H9 (cell line): ENCODE results near the gene CXCL12. TPM values are rescaled to one million over a fixed set of nuclear protein-coding genes. Genes with fewer than 3 reads are reported as not detected.

ENCODE experiments used
- DNase-seq: peaks from one replicate; pipeline ENCODE4 v3.0.0-alpha.2; 2017
- H2AFZ ChIP-seq: one replicate; pipeline ENCODE4 v1.6.1; 2013; ENCODE audit warnings: mild to moderate bottlenecking, low read length, control low read depth, moderate library complexity
- H2AK5ac ChIP-seq: 2 replicates; pipeline ENCODE4 v1.6.1; 2013; ENCODE audit warnings: low read length, control low read depth, mixed read lengths; ENCODE audit not compliant: insufficient read length
- H2BK120ac ChIP-seq: one replicate; pipeline ENCODE4 v1.6.1; 2013; ENCODE audit warnings: low read depth, mild to moderate bottlenecking, low read length, control low read depth, inconsistent platforms; ENCODE audit not compliant: poor library complexity, severe bottlenecking
- H2BK12ac ChIP-seq: 2 replicates; pipeline ENCODE4 v1.6.1; 2013; ENCODE audit warnings: low read length, control low read depth, mixed read lengths, low read depth; ENCODE audit not compliant: insufficient read length
- H2BK15ac ChIP-seq: 2 replicates; pipeline ENCODE4 v1.6.1; 2013; ENCODE audit warnings: low read depth, low read length, control low read depth
- H2BK20ac ChIP-seq: one replicate; pipeline ENCODE4 v1.6.1; 2013; ENCODE audit warnings: low read depth, mild to moderate bottlenecking, low read length, control low read depth, inconsistent platforms; ENCODE audit not compliant: poor library complexity, severe bottlenecking
- H2BK5ac ChIP-seq: 2 replicates; pipeline ENCODE4 v1.6.1; 2013; ENCODE audit warnings: low read length, control low read depth, mixed read lengths; ENCODE audit not compliant: insufficient read length
- H3K14ac ChIP-seq: 2 replicates; pipeline ENCODE4 v1.6.1; 2013; ENCODE audit warnings: low read length, control low read depth; ENCODE audit not compliant: insufficient read depth
- H3K18ac ChIP-seq: 2 replicates; pipeline ENCODE4 v1.6.1; 2013; ENCODE audit warnings: low read depth, mild to moderate bottlenecking, mixed read lengths, low read length, control low read depth; ENCODE audit not compliant: insufficient read length
- H3K23ac ChIP-seq: 2 replicates; pipeline ENCODE4 v1.6.1; 2013; ENCODE audit warnings: low read length, control low read depth, mixed read lengths, low read depth; ENCODE audit not compliant: insufficient read length
- H3K23me2 ChIP-seq: 2 replicates; pipeline ENCODE4 v1.6.1; 2013; ENCODE audit warnings: low read depth, mild to moderate bottlenecking, mixed read lengths, low read length, control low read depth; ENCODE audit not compliant: insufficient read length, poor library complexity, severe bottlenecking
- H3K27ac ChIP-seq: 2 replicates; pipeline ENCODE4 v1.5.1; 2013; ENCODE audit warnings: low read length, control low read depth, mixed read lengths, low read depth; ENCODE audit not compliant: insufficient read length
- H3K27me3 ChIP-seq: 2 replicates; pipeline ENCODE4 v1.6.1; 2013; ENCODE audit warnings: low read length, control low read depth, inconsistent platforms; ENCODE audit not compliant: insufficient read depth
- H3K4ac ChIP-seq: 2 replicates; pipeline ENCODE4 v1.6.1; 2013; ENCODE audit warnings: low read depth, mild to moderate bottlenecking, control low read depth, inconsistent platforms, low read length, moderate library complexity
- H3K4me1 ChIP-seq: 2 replicates; pipeline ENCODE4 v1.6.1; 2013; ENCODE audit warnings: low read length, control low read depth, inconsistent platforms; ENCODE audit not compliant: insufficient read depth
- H3K4me2 ChIP-seq: 2 replicates; pipeline ENCODE4 v1.6.1; 2013; ENCODE audit warnings: low read length, control low read depth, mixed read lengths; ENCODE audit not compliant: insufficient read length, insufficient read depth
- H3K56ac ChIP-seq: 2 replicates; pipeline ENCODE4 v1.6.1; 2013; ENCODE audit warnings: low read depth, mild to moderate bottlenecking, mixed read lengths, low read length, control low read depth; ENCODE audit not compliant: insufficient read length
- H3K79me1 ChIP-seq: 2 replicates; pipeline ENCODE4 v1.6.1; 2013; ENCODE audit warnings: low read depth, mild to moderate bottlenecking, moderate library complexity, low read length, control low read depth, inconsistent platforms; ENCODE audit not compliant: insufficient read depth, poor library complexity, severe bottlenecking
- H3K79me2 ChIP-seq: 2 replicates; pipeline ENCODE4 v1.6.1; 2013; ENCODE audit warnings: low read length, control low read depth, inconsistent platforms; ENCODE audit not compliant: insufficient read depth
- H3K9ac ChIP-seq: 2 replicates; pipeline ENCODE4 v1.6.1; 2013; ENCODE audit warnings: low read length, control low read depth, mixed read lengths; ENCODE audit not compliant: insufficient read length; ENCODE audit errors: extremely low read depth
- H3K9me3 ChIP-seq: one replicate; pipeline ENCODE4 v1.6.1; 2013; ENCODE audit warnings: low read depth, low read length, inconsistent platforms; ENCODE audit not compliant: control insufficient read depth
- H3T11ph ChIP-seq: one replicate; pipeline ENCODE4 v1.6.1; 2013; ENCODE audit warnings: mild to moderate bottlenecking, low read length, control low read depth, inconsistent platforms
- H4K20me1 ChIP-seq: one replicate; pipeline ENCODE4 v1.6.1; 2013; ENCODE audit not compliant: control insufficient read depth, insufficient read length, insufficient read depth
- H4K5ac ChIP-seq: 2 replicates; pipeline ENCODE4 v1.6.1; 2013; ENCODE audit warnings: low read depth, mild to moderate bottlenecking, mixed read lengths, low read length, control low read depth; ENCODE audit not compliant: insufficient read length
- H4K8ac ChIP-seq: replicated peaks from 2 replicates; pipeline ENCODE4 v1.6.1; 2013; ENCODE audit warnings: low read length, control low read depth, mixed read lengths, low read depth; ENCODE audit not compliant: insufficient read length
- H4K91ac ChIP-seq: 2 replicates; pipeline ENCODE4 v1.6.1; 2013; ENCODE audit warnings: low read depth, mild to moderate bottlenecking, moderate library complexity, mixed read lengths, low read length, control low read depth; ENCODE audit not compliant: insufficient read length
- H3K27ac Mint-ChIP-seq, 3 experiments: 2 replicates in 2 of 3; 3 replicates in 1 of 3; pipeline ENCODE4 v1.8.0; 2020 to 2021; ENCODE audit warnings: mixed read lengths in 3 of 3, mild to moderate bottlenecking in 1 of 3, moderate library complexity in 1 of 3
- H3K27me3 Mint-ChIP-seq: 2 replicates; pipeline ENCODE4 v1.8.0; 2021; ENCODE audit warnings: low read depth, mild to moderate bottlenecking, moderate library complexity, mixed read lengths
- H3K36me3 Mint-ChIP-seq, 3 experiments: 2 replicates in 2 of 3; 3 replicates in 1 of 3; pipeline ENCODE4 v1.8.0; 2020 to 2021; ENCODE audit warnings: low read depth in 3 of 3, mixed read lengths in 3 of 3; ENCODE audit not compliant: insufficient read depth in 1 of 3
- H3K4me1 Mint-ChIP-seq, 2 experiments: 2 replicates each; pipeline ENCODE4 v1.8.0; 2020; ENCODE audit warnings: mixed read lengths in 2 of 2
- H3K4me3 Mint-ChIP-seq, 2 experiments: 2 replicates in 1 of 2; 3 replicates in 1 of 2; pipeline ENCODE4 v1.8.0; 2020 to 2021; ENCODE audit warnings: mild to moderate bottlenecking in 2 of 2, mixed read lengths in 2 of 2, moderate library complexity in 1 of 2
- H3K9me3 Mint-ChIP-seq, 2 experiments: 2 replicates in 1 of 2; 3 replicates in 1 of 2; pipeline ENCODE4 v1.8.0; 2020; ENCODE audit warnings: mild to moderate bottlenecking in 2 of 2, mixed read lengths in 2 of 2, moderate library complexity in 1 of 2
- CTCF ChIP-seq: fragments of 200-600 bp; sonication (generic); conservative IDR thresholded peaks from 3 replicates; pipeline ENCODE4 v1.8.0; 2021; ENCODE audit warnings: antibody characterized with exemption, mild to moderate bottlenecking
- WGBS: extraction: QIAGEN DNeasy Blood & Tissue Kit; methylation state at CpG from one replicate; pipeline ENCODE4 v1.1.7; 2013; ENCODE audit warnings: missing lambda C conversion rate, low lambda C conversion rate, mixed read lengths; ENCODE audit not compliant: insufficient read length; ENCODE audit errors: extremely low coverage; 5-methylcytosine and 5-hydroxymethylcytosine counted together
- total RNA-seq: library from RNA; stranded (reverse); gene quantifications from 2 replicates; pipeline ENCODE4 v1.2.1, GENCODE V29; 2021

The CXCL12 gene
- total RNA-seq, 1 experiment from 2014 or later: 28.3 TPM

GRCh38 chr10:44327461-44327860 lies 57.4 kb downstream of the CXCL12 start:
- no peaks in the 10 kb centered on the region for H3K79me2 ChIP-seq
- no peak overlapping the region for H2BK15ac ChIP-seq
- no peaks in the 10 kb centered on the region for H3K23me2 ChIP-seq
- no peak overlapping the region for H2BK5ac ChIP-seq
- H2AK5ac ChIP-seq: no peak overlapping the region
- no peak overlapping the region for H4K91ac ChIP-seq
- DNase-seq: no peak
- no CpG with 5 or more reads among the region's 2 CpGs for WGBS
- no peaks in the 10 kb centered on the region for H3K79me1 ChIP-seq
- Mint-ChIP-seq H3K27ac (no peak overlapping the region), H3K27me3 (peaks cover 12% of the 10 kb centered on the region), H3K4me3 (no peak overlapping the region), H3K9me3 (no peaks in the 10 kb centered on the region; a peak in 1 of 5 replicates), H3K4me1 (no peaks in the 10 kb centered on the region), H3K36me3 (no peaks in the 10 kb centered on the region)
- H3K23ac ChIP-seq: no peak overlapping the region
- H4K8ac ChIP-seq: no peak overlapping the region
- H3K4me1 ChIP-seq: no peaks in the 10 kb centered on the region
- H2BK12ac ChIP-seq: no peak overlapping the region
- no peak overlapping the region for H4K5ac ChIP-seq
- H2AFZ ChIP-seq: no peak overlapping the region
- no peak overlapping the region for H3K4me2 ChIP-seq
- TF ChIP-seq CTCF: no peak
- H3K56ac ChIP-seq: no peak overlapping the region
- H3K9me3 ChIP-seq: no peaks in the 10 kb centered on the region
- no peak overlapping the region for H2BK120ac ChIP-seq
- H3T11ph ChIP-seq: no peak overlapping the region
- H2BK20ac ChIP-seq: no peak overlapping the region
- H3K27me3 ChIP-seq: no peaks in the 10 kb centered on the region
- no peak overlapping the region for H3K4ac ChIP-seq
- H4K20me1 ChIP-seq: no peaks in the 10 kb centered on the region
- H3K9ac ChIP-seq: no peak overlapping the region
- H3K27ac ChIP-seq: no peak overlapping the region
- no peak overlapping the region for H3K14ac ChIP-seq
- no peak overlapping the region for H3K18ac ChIP-seq
